Astrocyte (in vitro differentiated cells and primary cell): ENCODE data around the gene DPP8. TPM values are rescaled to one million over a fixed set of nuclear protein-coding genes. Genes with fewer than 3 reads are reported as not detected.

Experiments
- DNase-seq: peaks from one replicate; pipeline ENCODE4 v3.0.0-alpha.2; 2010; ENCODE audit warnings: low read depth
- FAIRE-seq: peaks from 2 replicates; lab custom pipeline; 2011; peaks lifted over from hg19 to GRCh38; lab: Jason Lieb, UNC
- H2AFZ ChIP-seq: 2 replicates; pipeline ENCODE4 v1.6.0; 2012; ENCODE audit warnings: low read depth, low read length, inconsistent platforms
- H3K27ac ChIP-seq: 2 replicates; pipeline ENCODE4 v1.5.1; 2011; ENCODE audit warnings: low read depth, low read length, inconsistent platforms
- H3K27me3 ChIP-seq: 2 replicates; pipeline ENCODE4 v1.6.0; 2011; ENCODE audit warnings: low read length, inconsistent platforms; ENCODE audit not compliant: insufficient read depth
- H3K36me3 ChIP-seq: 2 replicates; pipeline ENCODE4 v1.5.1; 2011; ENCODE audit warnings: low read length, inconsistent platforms; ENCODE audit not compliant: insufficient read depth
- H3K4me1 ChIP-seq: 2 replicates; pipeline ENCODE4 v1.5.1; 2011; ENCODE audit warnings: low read length, inconsistent platforms; ENCODE audit not compliant: insufficient read depth
- H3K4me2 ChIP-seq: 2 replicates; pipeline ENCODE4 v1.6.0; 2012; ENCODE audit warnings: low read length, inconsistent platforms
- H3K4me3 ChIP-seq: 2 replicates; pipeline ENCODE4 v1.5.1; 2011; ENCODE audit warnings: low read depth, mild to moderate bottlenecking, low read length, inconsistent platforms; ENCODE audit not compliant: insufficient read depth
- H3K79me2 ChIP-seq: 2 replicates; pipeline ENCODE4 v1.6.0; 2012; ENCODE audit warnings: mild to moderate bottlenecking, low read length, inconsistent platforms; ENCODE audit not compliant: insufficient read depth
- H3K9ac ChIP-seq: 2 replicates; pipeline ENCODE4 v1.6.0; 2012; ENCODE audit warnings: mild to moderate bottlenecking, low read length, inconsistent platforms
- H3K9me3 ChIP-seq: 2 replicates; pipeline ENCODE4 v1.5.1; 2012; ENCODE audit warnings: low read depth, mild to moderate bottlenecking, low read length, inconsistent platforms; ENCODE audit not compliant: insufficient read depth
- H4K20me1 ChIP-seq: 2 replicates; pipeline ENCODE4 v1.6.0; 2012; ENCODE audit warnings: low read length, inconsistent platforms; ENCODE audit not compliant: insufficient read depth
- H3K27ac Mint-ChIP-seq: one replicate; pipeline ENCODE4 v1.8.0; 2021; ENCODE audit warnings: mild to moderate bottlenecking, mixed read lengths; ENCODE audit not compliant: unreplicated experiment
- H3K27me3 Mint-ChIP-seq: one replicate; pipeline ENCODE4 v1.8.0; 2021; ENCODE audit warnings: low read depth, mixed read lengths; ENCODE audit not compliant: unreplicated experiment
- H3K36me3 Mint-ChIP-seq: one replicate; pipeline ENCODE4 v1.8.0; 2021; ENCODE audit warnings: low read depth, mixed read lengths; ENCODE audit not compliant: unreplicated experiment
- H3K4me1 Mint-ChIP-seq: one replicate; pipeline ENCODE4 v1.8.0; 2021; ENCODE audit warnings: low read depth, mixed read lengths; ENCODE audit not compliant: unreplicated experiment
- H3K4me3 Mint-ChIP-seq: one replicate; pipeline ENCODE4 v1.8.0; 2021; ENCODE audit warnings: mild to moderate bottlenecking, moderate library complexity, mixed read lengths; ENCODE audit not compliant: unreplicated experiment
- H3K9me3 Mint-ChIP-seq: one replicate; pipeline ENCODE4 v1.8.0; 2021; ENCODE audit warnings: mild to moderate bottlenecking, mixed read lengths; ENCODE audit not compliant: unreplicated experiment
- EZH2 ChIP-seq: IDR thresholded peaks from 2 replicates; pipeline ENCODE4 v1.6.1; 2012; ENCODE audit warnings: mild to moderate bottlenecking, low read length, inconsistent platforms; ENCODE audit not compliant: insufficient read depth
- total RNA-seq: library from RNA; stranded (reverse); gene quantifications from 2 replicates; pipeline ENCODE4 v1.2.1, GENCODE V29; 2021
- TF ChIP-seq, protein P1 (sequence below): IDR thresholded peaks from 2 replicates; pipeline ENCODE4 v1.5.1; 2011; ENCODE audit warnings: low read depth, mild to moderate bottlenecking, inconsistent platforms, low read length, moderate library complexity; ENCODE audit not compliant: insufficient read depth

DPP8 gene
- total RNA-seq, 1 donor from 2014 or later, result 29.5 TPM

DNA sequence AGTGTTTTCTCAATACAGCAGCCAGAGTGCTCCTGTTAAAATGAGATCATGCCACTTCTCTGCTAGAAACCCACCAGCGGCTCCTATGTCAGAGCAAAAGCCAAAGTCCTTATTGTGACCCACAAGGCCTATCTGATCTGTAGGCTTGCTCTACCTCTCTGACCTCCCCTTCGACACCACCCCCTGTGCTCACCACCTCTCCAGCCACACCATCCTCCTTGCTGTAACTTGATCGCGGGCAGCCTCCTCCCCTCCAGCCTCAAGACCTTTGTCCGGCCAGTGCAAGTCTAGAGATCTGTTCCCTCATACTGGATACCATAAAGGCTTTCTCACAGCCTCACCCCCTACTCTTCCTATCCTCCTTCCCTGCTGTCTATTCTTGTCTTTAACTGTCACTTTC, 92.8 kb downstream of the DPP8 start:
- FAIRE-seq (no peak), DNase-seq (no peak)
- Histone ChIP-seq H3K79me2 (no peaks in the 10 kb centered on the region), H3K4me2 (no peak overlapping the region), H3K36me3 (no peaks in the 10 kb centered on the region), H3K27ac (no peak overlapping the region), H3K27me3 (no peaks in the 10 kb centered on the region), H3K4me1 (peaks cover 24% of the 10 kb centered on the region), H2AFZ (no peak overlapping the region), H3K9me3 (no peaks in the 10 kb centered on the region), H3K4me3 (no peak overlapping the region), H4K20me1 (no peaks in the 10 kb centered on the region), H3K9ac (no peak overlapping the region)
- H3K4me1 Mint-ChIP-seq, result peaks cover 14% of the 10 kb centered on the region
- peaks cover 13% of the 10 kb centered on the region for H3K27me3 Mint-ChIP-seq
- TF ChIP-seq EZH2, result no peak
- TF ChIP-seq, protein P1, sequence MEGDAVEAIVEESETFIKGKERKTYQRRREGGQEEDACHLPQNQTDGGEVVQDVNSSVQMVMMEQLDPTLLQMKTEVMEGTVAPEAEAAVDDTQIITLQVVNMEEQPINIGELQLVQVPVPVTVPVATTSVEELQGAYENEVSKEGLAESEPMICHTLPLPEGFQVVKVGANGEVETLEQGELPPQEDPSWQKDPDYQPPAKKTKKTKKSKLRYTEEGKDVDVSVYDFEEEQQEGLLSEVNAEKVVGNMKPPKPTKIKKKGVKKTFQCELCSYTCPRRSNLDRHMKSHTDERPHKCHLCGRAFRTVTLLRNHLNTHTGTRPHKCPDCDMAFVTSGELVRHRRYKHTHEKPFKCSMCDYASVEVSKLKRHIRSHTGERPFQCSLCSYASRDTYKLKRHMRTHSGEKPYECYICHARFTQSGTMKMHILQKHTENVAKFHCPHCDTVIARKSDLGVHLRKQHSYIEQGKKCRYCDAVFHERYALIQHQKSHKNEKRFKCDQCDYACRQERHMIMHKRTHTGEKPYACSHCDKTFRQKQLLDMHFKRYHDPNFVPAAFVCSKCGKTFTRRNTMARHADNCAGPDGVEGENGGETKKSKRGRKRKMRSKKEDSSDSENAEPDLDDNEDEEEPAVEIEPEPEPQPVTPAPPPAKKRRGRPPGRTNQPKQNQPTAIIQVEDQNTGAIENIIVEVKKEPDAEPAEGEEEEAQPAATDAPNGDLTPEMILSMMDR, result no peak
- no peak overlapping the region for H3K27ac Mint-ChIP-seq
- no peaks in the 10 kb centered on the region for H3K9me3 Mint-ChIP-seq
- peak overlapping the region; percentile 14 for H3K4me3 Mint-ChIP-seq
- peaks cover 5% of the 10 kb centered on the region for H3K36me3 Mint-ChIP-seq

DNA sequence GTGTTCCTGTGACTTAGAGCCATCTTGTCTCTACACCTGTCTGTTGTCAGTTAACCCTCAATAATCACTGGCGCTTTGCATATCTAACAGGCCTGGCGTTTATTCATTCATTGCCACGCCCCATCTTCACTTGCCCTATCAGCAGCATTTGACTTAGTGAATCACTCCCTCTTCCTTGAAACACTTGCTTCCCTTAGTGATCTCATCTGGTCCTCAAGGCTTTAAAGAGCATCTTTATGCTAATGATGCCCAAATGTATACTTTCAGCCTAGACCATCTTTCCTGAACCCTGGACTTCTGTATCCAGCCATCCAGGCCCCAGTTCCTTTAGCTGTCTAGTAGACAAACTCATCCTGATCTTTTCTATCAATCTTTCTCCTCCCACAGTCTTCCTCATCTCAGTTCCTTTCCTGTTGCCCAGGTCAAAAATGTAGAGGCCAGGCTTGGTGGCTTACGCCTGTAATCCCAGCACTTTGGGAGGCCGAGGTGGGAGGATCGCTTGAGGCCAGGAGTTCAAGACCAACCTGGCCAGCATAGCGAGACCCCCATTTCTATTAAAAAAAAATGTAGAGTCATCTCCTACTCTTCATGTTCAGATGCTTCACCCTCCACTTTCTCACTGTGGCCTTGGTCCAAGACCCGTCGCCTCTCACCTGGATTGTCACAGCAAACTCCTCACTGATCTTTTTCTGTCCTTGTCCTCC, 93.4 kb downstream of the DPP8 start:
- H3K27ac ChIP-seq, result no peak overlapping the region
- no peaks in the 10 kb centered on the region for H4K20me1 ChIP-seq
- H3K27me3 Mint-ChIP-seq, result peaks cover 13% of the 10 kb centered on the region
- H3K4me3 ChIP-seq, result no peak overlapping the region
- no peaks in the 10 kb centered on the region for H3K9me3 ChIP-seq
- H3K27ac Mint-ChIP-seq, result no peak overlapping the region
- H2AFZ ChIP-seq, result no peak overlapping the region
- peak overlapping the region; percentile 94 for H3K4me3 Mint-ChIP-seq
- peak; percentile 56 for DNase-seq
- no peaks in the 10 kb centered on the region for H3K79me2 ChIP-seq
- H3K9me3 Mint-ChIP-seq, result no peaks in the 10 kb centered on the region
- peak; percentile 39 for FAIRE-seq
- H3K9ac ChIP-seq, result no peak overlapping the region
- no peaks in the 10 kb centered on the region for H3K36me3 ChIP-seq
- peaks cover 5% of the 10 kb centered on the region for H3K36me3 Mint-ChIP-seq
- no peaks in the 10 kb centered on the region for H3K27me3 ChIP-seq
- H3K4me1 ChIP-seq, result peaks cover 24% of the 10 kb centered on the region
- TF ChIP-seq EZH2, result no peak
- TF ChIP-seq, protein P1, result no peak
- no peak overlapping the region for H3K4me2 ChIP-seq
- peaks cover 16% of the 10 kb centered on the region for H3K4me1 Mint-ChIP-seq
